ENCODE data around the gene IQGAP2.

Gene IQGAP2

DNA sequence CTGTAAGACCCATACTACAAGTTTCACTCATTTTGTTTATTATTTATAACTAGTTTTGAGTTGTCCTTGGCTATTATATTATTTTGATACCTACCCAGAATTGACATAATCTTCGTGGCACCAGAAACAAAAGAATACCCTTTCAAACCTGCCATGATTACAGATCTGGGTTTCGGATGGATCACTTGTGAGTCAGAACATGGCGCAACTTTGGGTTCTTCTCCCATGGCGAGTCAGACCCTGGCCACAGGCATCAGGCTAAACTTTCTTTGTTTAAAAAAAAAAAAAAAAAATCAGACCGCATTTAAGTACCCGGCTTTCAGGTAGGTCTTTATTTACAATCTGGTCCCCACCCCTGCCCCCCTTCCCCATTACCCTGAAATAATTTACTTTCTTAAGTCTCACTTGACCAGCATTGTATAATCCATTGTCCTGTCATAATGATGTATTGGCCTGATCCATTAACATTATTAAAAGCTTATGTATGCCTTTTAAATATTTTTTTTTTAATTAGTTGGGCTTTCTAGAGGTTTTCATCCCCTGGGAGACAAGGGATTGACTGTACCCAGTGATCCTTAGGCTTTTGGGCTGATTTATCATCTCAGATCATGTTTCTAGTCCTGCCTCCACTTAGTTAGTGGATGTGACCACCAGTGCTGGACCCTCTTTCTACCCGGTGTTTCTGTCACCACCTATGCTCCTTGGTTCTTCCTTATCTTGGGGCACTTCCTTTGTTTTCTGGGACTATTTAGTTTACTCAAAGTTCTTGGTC, 176.3 kb downstream of the IQGAP2 start:
- Histone ChIP-seq H3K79me1 (ENCODE audit: low read length) (no peaks in the 10 kb centered on the region), H3K4ac (ENCODE audit: low read depth, low read length) (no peak overlapping the region), H3K9me3 (ENCODE audit: insufficient read depth, low read depth, low read length) (no peaks in the 10 kb centered on the region), H4K91ac (ENCODE audit: low read depth, low read length) (no peak overlapping the region), H3K36me3 (ENCODE audit: control insufficient read depth in 1 of 2, insufficient read depth in 2 of 2, low read length in 2 of 2) (no peaks in the 10 kb centered on the region), H3K27me3 (ENCODE audit: insufficient read depth, low read length) (no peaks in the 10 kb centered on the region), H2BK12ac (ENCODE audit: low read length) (no peak overlapping the region), H3K9ac (ENCODE audit: low read length) (no peak overlapping the region), H3K27ac (ENCODE audit: low read depth, low read length) (no peak overlapping the region), H2AFZ (ENCODE audit: insufficient read depth, low read length, poor library complexity) (no peak overlapping the region), H2BK120ac (ENCODE audit: insufficient read depth, low read length, poor library complexity) (no peak overlapping the region), H3K18ac (ENCODE audit: low read length) (no peak overlapping the region), H4K12ac (ENCODE audit: low read depth, low read length) (no peak overlapping the region), H3K23ac (ENCODE audit: low read length) (no peak overlapping the region), H3K4me2 (ENCODE audit: low read length) (no peak overlapping the region), H3K79me2 (ENCODE audit: control insufficient read depth, insufficient read depth, low read length, poor library complexity) (no peaks in the 10 kb centered on the region), H2BK5ac (ENCODE audit: low read depth, low read length, poor library complexity) (no peak overlapping the region), H3K14ac (ENCODE audit: low read length) (no peak overlapping the region), H3K4me1 (ENCODE audit: control insufficient read depth in 1 of 2, insufficient read depth in 2 of 2, low read length in 2 of 2) (no peaks in the 10 kb centered on the region), H3K4me3 (ENCODE audit: low read depth, low read length) (no peak overlapping the region), H4K8ac (ENCODE audit: low read depth, low read length) (no peak overlapping the region), H2AK5ac (ENCODE audit: low read length) (no peak overlapping the region)
- peak in 1 of 2 donors; percentile 29 for DNase-seq
- no CpG with 5 or more reads among the region's 7 CpGs for WGBS (ENCODE audit: extremely low coverage, insufficient coverage, insufficient read length)

DNA sequence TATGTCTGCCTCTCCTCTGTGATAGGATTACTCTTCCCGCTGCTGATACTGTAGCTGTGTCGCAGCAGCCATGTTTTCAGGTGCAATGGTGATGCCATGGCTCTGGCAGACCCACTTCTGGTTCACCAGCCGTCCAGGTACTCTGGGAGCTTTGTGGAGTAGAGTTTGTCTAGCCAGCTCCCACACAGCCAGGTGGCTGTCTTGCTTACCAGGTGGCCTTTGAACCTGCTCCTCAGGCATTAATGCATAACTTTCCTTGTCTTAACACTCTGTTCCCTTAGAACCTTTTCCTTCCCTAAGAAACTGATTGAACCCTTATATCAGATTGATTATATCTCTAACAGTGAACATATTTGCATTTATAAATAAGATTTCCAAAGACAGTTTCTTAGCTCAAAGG, 177.9 kb downstream of the IQGAP2 start:
- H3K79me1 ChIP-seq (ENCODE audit: low read length): no peaks in the 10 kb centered on the region

GRCh38 chr5:76582230-76583162, 179.4 kb downstream of the IQGAP2 start:
- Histone ChIP-seq H3K4ac (ENCODE audit: low read depth, low read length) (no peak overlapping the region), H3K4me1 (ENCODE audit: control insufficient read depth in 1 of 2, insufficient read depth in 2 of 2, low read length in 2 of 2) (no peaks in the 10 kb centered on the region), H4K91ac (ENCODE audit: low read depth, low read length) (no peak overlapping the region), H3K27ac (ENCODE audit: low read depth, low read length) (no peak overlapping the region), H2BK120ac (ENCODE audit: insufficient read depth, low read length, poor library complexity) (no peak overlapping the region), H3K79me2 (ENCODE audit: control insufficient read depth, insufficient read depth, low read length, poor library complexity) (no peaks in the 10 kb centered on the region), H2BK12ac (ENCODE audit: low read length) (no peak overlapping the region), H3K14ac (ENCODE audit: low read length) (no peak overlapping the region), H4K8ac (ENCODE audit: low read depth, low read length) (no peak overlapping the region), H2AK5ac (ENCODE audit: low read length) (no peak overlapping the region), H2AFZ (ENCODE audit: insufficient read depth, low read length, poor library complexity) (no peak overlapping the region), H4K12ac (ENCODE audit: low read depth, low read length) (no peak overlapping the region), H3K23ac (ENCODE audit: low read length) (no peak overlapping the region), H3K4me3 (ENCODE audit: low read depth, low read length) (no peak overlapping the region), H3K79me1 (ENCODE audit: low read length) (no peaks in the 10 kb centered on the region), H3K36me3 (ENCODE audit: control insufficient read depth in 1 of 2, insufficient read depth in 2 of 2, low read length in 2 of 2) (no peaks in the 10 kb centered on the region), H3K4me2 (ENCODE audit: low read length) (no peak overlapping the region), H3K18ac (ENCODE audit: low read length) (no peak overlapping the region), H3K9me3 (ENCODE audit: insufficient read depth, low read depth, low read length) (no peaks in the 10 kb centered on the region), H3K9ac (ENCODE audit: low read length) (no peak overlapping the region), H2BK5ac (ENCODE audit: low read depth, low read length, poor library complexity) (no peak overlapping the region), H3K27me3 (ENCODE audit: insufficient read depth, low read length) (no peaks in the 10 kb centered on the region)
- WGBS (ENCODE audit: extremely low coverage, insufficient coverage, insufficient read length): no CpG with 5 or more reads among the region's 6 CpGs
- DNase-seq: peak; percentile 9 to 43

More for the DNA sequence above, 177.9 kb downstream of the IQGAP2 start:
- Histone ChIP-seq H3K4me2 (ENCODE audit: low read length) (no peak overlapping the region), H3K9ac (ENCODE audit: low read length) (no peak overlapping the region), H3K27ac (ENCODE audit: low read depth, low read length) (no peak overlapping the region), H3K4me3 (ENCODE audit: low read depth, low read length) (no peak overlapping the region), H3K27me3 (ENCODE audit: insufficient read depth, low read length) (no peaks in the 10 kb centered on the region), H3K4me1 (ENCODE audit: control insufficient read depth in 1 of 2, insufficient read depth in 2 of 2, low read length in 2 of 2) (no peaks in the 10 kb centered on the region), H3K23ac (ENCODE audit: low read length) (no peak overlapping the region), H2BK5ac (ENCODE audit: low read depth, low read length, poor library complexity) (no peak overlapping the region), H2BK120ac (ENCODE audit: insufficient read depth, low read length, poor library complexity) (no peak overlapping the region), H4K8ac (ENCODE audit: low read depth, low read length) (no peak overlapping the region), H2AFZ (ENCODE audit: insufficient read depth, low read length, poor library complexity) (no peak overlapping the region), H3K14ac (ENCODE audit: low read length) (no peak overlapping the region), H4K12ac (ENCODE audit: low read depth, low read length) (no peak overlapping the region), H2BK12ac (ENCODE audit: low read length) (no peak overlapping the region), H3K9me3 (ENCODE audit: insufficient read depth, low read depth, low read length) (no peaks in the 10 kb centered on the region), H3K36me3 (ENCODE audit: control insufficient read depth in 1 of 2, insufficient read depth in 2 of 2, low read length in 2 of 2) (no peaks in the 10 kb centered on the region), H3K79me2 (ENCODE audit: control insufficient read depth, insufficient read depth, low read length, poor library complexity) (no peaks in the 10 kb centered on the region), H2AK5ac (ENCODE audit: low read length) (no peak overlapping the region), H3K18ac (ENCODE audit: low read length) (no peak overlapping the region), H3K4ac (ENCODE audit: low read depth, low read length) (no peak overlapping the region), H4K91ac (ENCODE audit: low read depth, low read length) (no peak overlapping the region)
- WGBS (ENCODE audit: extremely low coverage, insufficient coverage, insufficient read length): no CpG with 5 or more reads among the region's 3 CpGs
- DNase-seq: no peak

- Histone ChIP-seq H3K23ac (ENCODE audit: low read length) (no peak overlapping the region), H3K27me3 (ENCODE audit: insufficient read depth, low read length) (no peaks in the 10 kb centered on the region), H3K14ac (ENCODE audit: low read length) (no peak overlapping the region), H3K18ac (ENCODE audit: low read length) (no peak overlapping the region), H3K4me3 (ENCODE audit: low read depth, low read length) (no peak overlapping the region), H3K9ac (ENCODE audit: low read length) (no peak overlapping the region), H2AFZ (ENCODE audit: insufficient read depth, low read length, poor library complexity) (no peak overlapping the region), H4K12ac (ENCODE audit: low read depth, low read length) (no peak overlapping the region), H3K4me1 (ENCODE audit: control insufficient read depth in 1 of 2, insufficient read depth in 2 of 2, low read length in 2 of 2) (no peaks in the 10 kb centered on the region), H3K9me3 (ENCODE audit: insufficient read depth, low read depth, low read length) (no peaks in the 10 kb centered on the region), H3K27ac (ENCODE audit: low read depth, low read length) (no peak overlapping the region), H2BK120ac (ENCODE audit: insufficient read depth, low read length, poor library complexity) (no peak overlapping the region), H4K8ac (ENCODE audit: low read depth, low read length) (no peak overlapping the region), H2BK5ac (ENCODE audit: low read depth, low read length, poor library complexity) (no peak overlapping the region), H4K91ac (ENCODE audit: low read depth, low read length) (no peak overlapping the region), H3K4ac (ENCODE audit: low read depth, low read length) (no peak overlapping the region), H3K4me2 (ENCODE audit: low read length) (no peak overlapping the region), H3K79me1 (ENCODE audit: low read length) (no peaks in the 10 kb centered on the region), H2AK5ac (ENCODE audit: low read length) (no peak overlapping the region), H3K79me2 (ENCODE audit: control insufficient read depth, insufficient read depth, low read length, poor library complexity) (no peaks in the 10 kb centered on the region), H2BK12ac (ENCODE audit: low read length) (no peak overlapping the region), H3K36me3 (ENCODE audit: control insufficient read depth in 1 of 2, insufficient read depth in 2 of 2, low read length in 2 of 2) (no peaks in the 10 kb centered on the region)
- DNase-seq: peak in 1 of 2 donors; percentile 49
- WGBS (ENCODE audit: extremely low coverage, insufficient coverage, insufficient read length): no CpG with 5 or more reads among the region's 7 CpGs
These were observed 180.3 kb downstream of the IQGAP2 start for GRCh38 chr5:76583163-76584047.

Measured in trophoblast cell (in vitro differentiated cells and primary cell).